Measurements from ENCODE around the gene POU2AF2. TPM values are rescaled to one million over a fixed set of nuclear protein-coding genes. Genes with fewer than 3 reads are reported as not detected.

Gene POU2AF2
- total and polyA plus RNA-seq, 2 of the 8 experiments (the other 6 are each of a cell fraction or from before 2014, with no cell fraction given): not detected

DNA sequence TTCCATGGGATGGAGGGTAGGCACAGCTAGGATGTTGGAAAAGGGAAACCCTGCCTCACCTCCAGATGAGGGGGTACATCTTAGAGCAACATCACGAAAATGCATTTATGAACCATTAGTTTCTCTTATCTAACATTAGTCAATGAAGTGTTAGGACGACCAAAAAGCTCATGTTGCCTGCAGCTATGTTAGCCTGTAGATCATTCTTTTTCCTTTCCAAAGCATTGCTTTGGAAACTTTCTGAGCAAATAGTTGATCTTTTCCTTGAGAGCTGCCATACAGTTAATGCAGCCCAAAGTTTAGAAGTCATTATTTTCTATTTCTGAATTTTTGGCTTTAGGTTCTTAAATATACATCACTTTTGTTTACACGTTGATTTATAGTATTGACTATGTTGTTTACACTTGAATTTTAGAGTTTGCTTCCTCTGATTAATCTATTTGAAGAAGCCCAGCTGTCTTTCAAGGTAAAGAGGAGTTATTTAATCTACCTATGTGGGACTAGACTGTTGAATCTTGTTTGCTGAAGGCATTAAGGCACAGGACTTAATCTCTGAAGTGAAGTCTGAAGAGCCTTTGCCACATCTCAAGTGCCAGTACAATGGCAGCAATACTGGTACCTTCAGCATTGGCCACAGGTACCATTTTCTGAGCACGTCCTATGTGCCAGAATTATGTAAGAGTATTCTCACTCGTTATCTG lies 63.8 kb downstream of the POU2AF2 start:
- H3K9me3 ChIP-seq (ENCODE audit: insufficient read depth in 2 of 2, low read depth in 1 of 2, low read length in 1 of 2): no peaks in the 10 kb centered on the region
- FAIRE-seq: no peak
- H3K27ac ChIP-seq (ENCODE audit: low read depth, low read length): no peak overlapping the region
- WGBS, 2 experiments (ENCODE audit: extremely low coverage in 1 of 2, insufficient coverage in 1 of 2, insufficient read length in 1 of 2, insufficient replicate concordance in 2 of 2, low coverage in 1 of 2, low lambda C conversion rate in 2 of 2, missing lambda C conversion rate in 1 of 2): 78% methylated on average over 5 of the region's 5 CpGs; no CpG with 5 or more reads in 1 of the 2 experiments
- no peak overlapping the region for H4K5ac ChIP-seq (ENCODE audit: insufficient read length, low read depth, low read length)
- H4K91ac ChIP-seq (replicated peaks; ENCODE audit: insufficient read length, low read length): no peak overlapping the region
- peaks cover 4% of the 10 kb centered on the region; the same call in 1 of the 2 replicates for H3K23me2 ChIP-seq (ENCODE audit: low read depth, low read length)
- H4K8ac ChIP-seq (ENCODE audit: extremely low read depth, insufficient read depth, low read length): no peak overlapping the region
- no peak overlapping the region for H3K4me3 ChIP-seq (ENCODE audit: extremely low read depth in 1 of 4, insufficient read depth in 2 of 4, low read depth in 3 of 4, low read length in 4 of 4)
- H2BK120ac ChIP-seq (replicated peaks; ENCODE audit: low read depth, low read length): no peak overlapping the region
- H3K4me2 ChIP-seq (ENCODE audit: insufficient read depth in 1 of 2, low read depth in 2 of 2, low read length in 2 of 2): no peak overlapping the region
- POLR2A ChIA-PET (ENCODE audit: partially characterized antibody): no interaction called here
- H3K4ac ChIP-seq (replicated peaks; ENCODE audit: insufficient read length, low read depth, low read length): no peak overlapping the region
- DNase-seq (ENCODE audit: low read depth in 1 of 2, low spot score in 2 of 2): no peak
- no peak overlapping the region for H2BK20ac ChIP-seq (ENCODE audit: low read length)
- no peak overlapping the region for H3K18ac ChIP-seq (ENCODE audit: extremely low read depth, low read length)
- no peaks in the 10 kb centered on the region for H3K79me1 ChIP-seq (ENCODE audit: low read depth, low read length)
- no peaks in the 10 kb centered on the region for H3K79me2 ChIP-seq (ENCODE audit: control insufficient read depth in 1 of 2, insufficient read depth in 2 of 2, low read length in 2 of 2)
- H4K20me1 ChIP-seq (replicated peaks in 1 of 2; ENCODE audit: control insufficient read depth in 1 of 2, insufficient read depth in 2 of 2, low read length in 2 of 2): no peaks in the 10 kb centered on the region
- H3K14ac ChIP-seq (ENCODE audit: insufficient read length): no peak overlapping the region
- H2AK5ac ChIP-seq (ENCODE audit: low read depth, low read length): no peak overlapping the region
- H2BK5ac ChIP-seq (ENCODE audit: low read depth, low read length): no peak overlapping the region
- H2AFZ ChIP-seq (ENCODE audit: low read length): no peak overlapping the region
- H3K27me3 ChIP-seq (replicated peaks in 1 of 4; ENCODE audit: control insufficient read depth in 3 of 4, extremely low read depth in 1 of 4, insufficient read depth in 3 of 4, low read length in 3 of 4): no peaks in the 10 kb centered on the region
- no peak overlapping the region for H3K56ac ChIP-seq (replicated peaks; ENCODE audit: insufficient read length, low read depth, low read length)
- H3K9ac ChIP-seq (replicated peaks in 1 of 4; ENCODE audit: extremely low read depth in 1 of 4, low read depth in 3 of 4, low read length in 3 of 4): no peak overlapping the region
- H2BK15ac ChIP-seq (ENCODE audit: low read length): no peak overlapping the region
- no peaks in the 10 kb centered on the region for H3K4me1 ChIP-seq (replicated peaks in 1 of 4; ENCODE audit: control insufficient read depth in 3 of 4, insufficient read depth in 4 of 4, low read length in 3 of 4)
- H2BK12ac ChIP-seq (ENCODE audit: low read depth, low read length): no peak overlapping the region
- no peaks in the 10 kb centered on the region for H3K36me3 ChIP-seq (ENCODE audit: control insufficient read depth in 2 of 4, insufficient read depth in 4 of 4, low read length in 3 of 4)
- no peak overlapping the region for H3K23ac ChIP-seq (ENCODE audit: insufficient read length)
- CTCF ChIA-PET (ENCODE audit: partially characterized antibody): interaction anchor here (0.6 to 1.5 kb wide), 4 partner anchors 10 to 862 kb away, joined by 3 to 6 read pairs (median 3); no protein-coding TSS in a partner anchor
- TF ChIP-seq POLR2AphosphoS5 (IDR thresholded peaks at IDR 0.05; ENCODE audit: low read depth, low read length) (no peak), HDAC2 (IDR thresholded peaks at IDR 0.05; ENCODE audit: borderline replicate concordance in 1 of 2, low read depth in 2 of 2, low read length in 2 of 2) (no peak), RAD21 (IDR thresholded peaks at IDR 0.05 in 1 of 2, conservative IDR thresholded peaks at IDR 0.05 in 1 of 2; ENCODE audit: low read depth in 2 of 2, low read length in 2 of 2) (no peak), SUZ12 (IDR thresholded peaks at IDR 0.05; ENCODE audit: low read length) (no peak), SP2 (IDR thresholded peaks at IDR 0.05; ENCODE audit: low read length) (no peak), CHD1 (IDR thresholded peaks at IDR 0.05; ENCODE audit: low read depth, low read length) (no peak), NRF1 (IDR thresholded peaks at IDR 0.05; ENCODE audit: low read depth, low read length) (no peak), TAF7 (optimal IDR thresholded peaks at IDR 0.05; ENCODE audit: borderline replicate concordance, low read depth, low read length) (no peak), KDM4A (IDR thresholded peaks at IDR 0.05; ENCODE audit: low read depth, low read length, severe bottlenecking) (no peak), EZH2 (IDR thresholded peaks at IDR 0.05; ENCODE audit: low read depth, low read length, severe bottlenecking) (no peak), SIX5 (IDR thresholded peaks at IDR 0.05; ENCODE audit: low read depth, low read length) (no peak), POU5F1 (IDR thresholded peaks at IDR 0.05; ENCODE audit: low read depth, low read length) (no peak)
- TF ChIP-seq, protein P1, sequence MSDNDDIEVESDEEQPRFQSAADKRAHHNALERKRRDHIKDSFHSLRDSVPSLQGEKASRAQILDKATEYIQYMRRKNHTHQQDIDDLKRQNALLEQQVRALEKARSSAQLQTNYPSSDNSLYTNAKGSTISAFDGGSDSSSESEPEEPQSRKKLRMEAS (IDR thresholded peaks at IDR 0.05): no peak

Data from H1 (cell line).